ENCODE data around the gene UBE2D3. TPM values are rescaled to one million over a fixed set of nuclear protein-coding genes. Genes with fewer than 3 reads are reported as not detected.

UBE2D3 gene
- total RNA-seq, 2 experiments from 2014 or later = 347 to 363 TPM

- ChIA-PET POLR2A (interaction anchor here (0.6 to 0.7 kb wide), 2 partner anchors 66 to 71 kb away, joined by 3 read pairs; no protein-coding TSS in a partner anchor), CTCF (ENCODE audit: unreplicated experiment) (no interaction called here)
- Histone ChIP-seq H3K36me3 (ENCODE audit: insufficient read depth, low read length) (peaks cover 48% of the 10 kb centered on the region), H2AFZ (ENCODE audit: low read length) (no peak overlapping the region), H3K9me2 (ENCODE audit: insufficient read depth, low read length) (no peaks in the 10 kb centered on the region), H3K4me3 (ENCODE audit: low read depth, low read length, poor library complexity, severe bottlenecking) (no peak overlapping the region), H4K20me1 (ENCODE audit: insufficient read depth, low read length) (no peaks in the 10 kb centered on the region), H3K9me3 (ENCODE audit: low read length) (no peaks in the 10 kb centered on the region), H3K79me2 (ENCODE audit: insufficient read depth, low read depth, low read length) (no peaks in the 10 kb centered on the region), H3K27ac (ENCODE audit: low read depth, low read length, poor library complexity, severe bottlenecking) (no peak overlapping the region), H3K4me2 (ENCODE audit: low read length) (no peak overlapping the region), H3K4me1 (ENCODE audit: insufficient read depth, low read length, poor library complexity, severe bottlenecking) (no peaks in the 10 kb centered on the region)
- TF ChIP-seq CTCF (conservative IDR thresholded peaks at IDR 0.05; ENCODE audit: low read length) = no peak
- no peak for TF ChIP-seq EZH2phosphoT487 (IDR thresholded peaks at IDR 0.05; ENCODE audit: borderline replicate concordance, low read depth, low read length)
- DNase-seq (ENCODE audit: low spot score) = no peak
- no TSS peak for BruUV-seq (replicated peaks)
- intact Hi-C loops (cut with micrococcal nuclease; ENCODE audit: unreplicated experiment) = no loop called here
These were observed 36.0 kb downstream of the UBE2D3 start for GRCh38 chr4:102791318-102791835.

- CTCF ChIA-PET (ENCODE audit: unreplicated experiment) = no interaction called here
- Histone ChIP-seq H3K79me2 (ENCODE audit: insufficient read depth, low read depth, low read length) (no peaks in the 10 kb centered on the region), H3K4me3 (ENCODE audit: low read depth, low read length, poor library complexity, severe bottlenecking) (no peak overlapping the region), H3K27ac (ENCODE audit: low read depth, low read length, poor library complexity, severe bottlenecking) (no peak overlapping the region), H4K20me1 (ENCODE audit: insufficient read depth, low read length) (no peaks in the 10 kb centered on the region), H2AFZ (ENCODE audit: low read length) (no peak overlapping the region), H3K36me3 (ENCODE audit: insufficient read depth, low read length) (peaks cover 27% of the 10 kb centered on the region), H3K9me2 (ENCODE audit: insufficient read depth, low read length) (no peaks in the 10 kb centered on the region), H3K4me1 (ENCODE audit: insufficient read depth, low read length, poor library complexity, severe bottlenecking) (no peaks in the 10 kb centered on the region), H3K4me2 (ENCODE audit: low read length) (no peak overlapping the region), H3K9me3 (ENCODE audit: low read length) (no peaks in the 10 kb centered on the region)
- BruUV-seq (replicated peaks) = TSS peak; percentile 7
- no peak for TF ChIP-seq EZH2phosphoT487 (IDR thresholded peaks at IDR 0.05; ENCODE audit: borderline replicate concordance, low read depth, low read length)
- TF ChIP-seq CTCF (conservative IDR thresholded peaks at IDR 0.05; ENCODE audit: low read length) = no peak
- POLR2A ChIA-PET = interaction anchor here (0.5 to 1.1 kb wide), 4 partner anchors 11 to 38 kb away, joined by 3 to 4 read pairs (median 3); no protein-coding TSS in a partner anchor
- no peak for DNase-seq (ENCODE audit: low spot score)
- intact Hi-C loops (cut with micrococcal nuclease; ENCODE audit: unreplicated experiment) = no loop called here
These were observed 38.0 kb downstream of the UBE2D3 start for GRCh38 chr4:102789317-102789717.

- Histone ChIP-seq H3K79me2 (ENCODE audit: insufficient read depth, low read depth, low read length) (no peaks in the 10 kb centered on the region), H3K9me2 (ENCODE audit: insufficient read depth, low read length) (no peaks in the 10 kb centered on the region), H3K4me1 (ENCODE audit: insufficient read depth, low read length, poor library complexity, severe bottlenecking) (no peaks in the 10 kb centered on the region), H3K9me3 (ENCODE audit: low read length) (no peaks in the 10 kb centered on the region), H3K27ac (ENCODE audit: low read depth, low read length, poor library complexity, severe bottlenecking) (no peak overlapping the region), H3K36me3 (ENCODE audit: insufficient read depth, low read length) (peaks cover 14% of the 10 kb centered on the region), H4K20me1 (ENCODE audit: insufficient read depth, low read length) (no peaks in the 10 kb centered on the region), H3K4me2 (ENCODE audit: low read length) (no peak overlapping the region), H2AFZ (ENCODE audit: low read length) (no peak overlapping the region), H3K4me3 (ENCODE audit: low read depth, low read length, poor library complexity, severe bottlenecking) (no peak overlapping the region)
- BruUV-seq (replicated peaks) = no TSS peak
- POLR2A ChIA-PET = no interaction called here
- CTCF ChIA-PET (ENCODE audit: unreplicated experiment) = no interaction called here
- TF ChIP-seq EZH2phosphoT487 (IDR thresholded peaks at IDR 0.05; ENCODE audit: borderline replicate concordance, low read depth, low read length) (no peak), CTCF (conservative IDR thresholded peaks at IDR 0.05; ENCODE audit: low read length) (no peak)
- DNase-seq (ENCODE audit: low spot score) = no peak
- intact Hi-C loops (cut with micrococcal nuclease; ENCODE audit: unreplicated experiment) = no loop called here
These were observed 39.4 kb downstream of the UBE2D3 start for GRCh38 chr4:102787944-102788343.
